ENCODE measurements around the gene NFKB1.
A peak's percentile ranks its signal among the peaks of the same experiment; 100 is the strongest.

NFKB1 gene

GRCh38 chr4:102501447-102501696, 213 bp downstream of the NFKB1 start:
- DNase-seq, result no peak

GRCh38 chr4:102502543-102502818, 1.3 kb downstream of the NFKB1 start:
- no peak for DNase-seq

GRCh38 chr4:102503301-102503746, 2.2 kb downstream of the NFKB1 start:
- DNase-seq, result no peak

GRCh38 chr4:102503831-102504786, 3.0 kb downstream of the NFKB1 start:
- no peak for DNase-seq

GRCh38 chr4:102504941-102505340, 3.8 kb downstream of the NFKB1 start:
- no peak for DNase-seq

- no peak for DNase-seq
Observed at GRCh38 chr4:102505708-102506107, 4.5 kb downstream of the NFKB1 start.

- DNase-seq, result no peak
Observed at GRCh38 chr4:102506523-102506922, 5.4 kb downstream of the NFKB1 start.

GRCh38 chr4:102511830-102512605, 10.9 kb downstream of the NFKB1 start:
- DNase-seq, result no peak

- no peak for DNase-seq
Observed at GRCh38 chr4:102514298-102514964, 13.3 kb downstream of the NFKB1 start.

GRCh38 chr4:102517753-102518152, 16.6 kb downstream of the NFKB1 start:
- DNase-seq, result no peak

GRCh38 chr4:102518703-102519131, 17.6 kb downstream of the NFKB1 start:
- DNase-seq, result peak in 1 of 2 experiments; percentile 11

- DNase-seq, result no peak
Observed at GRCh38 chr4:102519925-102520324, 18.8 kb downstream of the NFKB1 start.

- DNase-seq, result no peak
Observed at GRCh38 chr4:102521570-102521969, 20.4 kb downstream of the NFKB1 start.

GRCh38 chr4:102522031-102522440, 20.9 kb downstream of the NFKB1 start:
- no peak for DNase-seq

- DNase-seq, result no peak
Observed at GRCh38 chr4:102524691-102525090, 23.5 kb downstream of the NFKB1 start.

GRCh38 chr4:102525097-102525496, 23.9 kb downstream of the NFKB1 start:
- DNase-seq, result no peak

GRCh38 chr4:102525504-102525903, 24.3 kb downstream of the NFKB1 start:
- no peak for DNase-seq

- DNase-seq, result no peak
Observed at GRCh38 chr4:102526532-102526931, 25.4 kb downstream of the NFKB1 start.

GRCh38 chr4:102527695-102528283, 26.6 kb downstream of the NFKB1 start:
- DNase-seq, result no peak

GRCh38 chr4:102529977-102530376, 28.8 kb downstream of the NFKB1 start:
- no peak for DNase-seq

- DNase-seq, result no peak
Observed at GRCh38 chr4:102530986-102531385, 29.8 kb downstream of the NFKB1 start.

GRCh38 chr4:102531462-102531861, 30.3 kb downstream of the NFKB1 start:
- DNase-seq, result no peak

- DNase-seq, result no peak
Observed at GRCh38 chr4:102533348-102533747, 32.2 kb downstream of the NFKB1 start.

All from stimulated activated CD4-positive, alpha-beta T cell treated with anti-CD3 and anti-CD28 coated beads, Interleukin-4, amount 100 ng/mL, for 4 hours (primary cell).